Right renal cortex interstitium (tissue), 3 donors: ENCODE results near the gene ANKRD60. TPM values are rescaled to one million over a fixed set of nuclear protein-coding genes. Genes with fewer than 3 reads are reported as not detected.

Experiments
- DNase-seq, 3 donors: peaks; one replicate each; pipeline ENCODE4 v3.0.0-alpha.2; 2013; ENCODE audit warnings: low read depth in 3 of 3, low spot score in 2 of 3
- polyA plus RNA-seq, 3 donors: library from polyadenylated mRNA; unstranded; fragments of 120-200 nt; gene quantifications; one replicate each; pipeline ENCODE4 v1.2.1, GENCODE V29; 2013; ENCODE audit not compliant: insufficient read length in 3 of 3

The ANKRD60 gene
- polyA plus RNA-seq, 3 donors, result not detected

- no peak for DNase-seq
These were observed 16.9 kb upstream of the ANKRD60 start for GRCh38 chr20:58245181-58245891.

DNA sequence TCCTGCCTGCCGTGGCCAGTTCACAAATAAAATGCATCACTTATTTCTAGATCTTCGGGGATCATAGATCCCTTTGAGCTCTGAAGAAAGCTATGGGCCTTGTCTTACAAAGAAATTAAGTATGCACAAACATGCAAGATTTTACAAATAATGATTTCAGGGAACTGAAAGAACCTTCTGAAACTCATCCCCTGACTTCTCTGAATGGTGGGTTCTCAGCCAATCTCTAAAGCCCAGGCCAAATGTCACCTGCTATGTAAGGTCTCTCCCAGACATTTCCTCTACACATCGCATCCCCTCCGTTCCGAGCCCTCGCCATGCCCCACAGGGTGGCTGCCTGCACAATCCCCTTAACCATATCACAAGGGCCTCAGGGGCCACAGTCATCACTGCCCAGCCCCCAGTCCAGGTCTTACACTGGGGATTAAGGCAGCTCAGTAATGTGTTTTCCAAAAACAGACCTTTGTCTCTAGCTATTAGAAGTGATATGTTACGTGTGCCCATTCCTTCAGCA, 16.1 kb upstream of the ANKRD60 start:
- no peak for DNase-seq

DNA sequence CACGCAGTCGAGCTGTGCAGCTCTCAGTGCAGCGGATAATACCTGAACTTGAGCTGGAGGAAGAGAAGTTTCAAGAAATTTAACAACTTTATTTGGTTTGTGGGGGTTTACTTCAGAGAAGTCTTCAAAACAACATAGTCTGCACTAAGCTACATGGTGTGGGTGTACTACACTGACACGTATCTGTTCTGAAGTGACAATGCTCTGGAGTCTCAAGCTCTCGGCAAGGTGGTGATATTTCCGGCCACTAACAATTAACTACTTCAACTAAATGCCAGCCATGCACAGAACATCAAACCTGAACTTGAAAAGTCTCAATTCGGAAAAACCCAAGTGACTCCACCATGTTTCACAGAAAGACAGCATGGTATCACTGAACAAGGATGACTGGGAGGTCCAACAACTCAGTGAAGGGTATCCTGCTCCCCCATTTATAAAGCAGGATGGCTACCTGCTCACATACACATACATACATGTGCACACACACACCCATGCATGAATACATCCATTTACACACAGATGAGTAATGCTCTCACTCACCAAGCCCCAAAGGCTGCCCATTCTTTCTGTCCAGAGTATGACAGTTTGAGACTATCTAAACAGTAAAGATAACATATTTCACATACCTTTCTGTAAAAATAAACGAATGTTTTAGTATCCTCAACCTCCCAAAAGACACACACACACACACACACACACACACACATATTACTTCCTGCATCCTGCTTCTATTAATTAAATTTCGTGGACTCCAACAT, 15.4 kb upstream of the ANKRD60 start:
- DNase-seq, result no peak

GRCh38 chr20:58242824-58243223, 14.4 kb upstream of the ANKRD60 start:
- no peak for DNase-seq

DNA sequence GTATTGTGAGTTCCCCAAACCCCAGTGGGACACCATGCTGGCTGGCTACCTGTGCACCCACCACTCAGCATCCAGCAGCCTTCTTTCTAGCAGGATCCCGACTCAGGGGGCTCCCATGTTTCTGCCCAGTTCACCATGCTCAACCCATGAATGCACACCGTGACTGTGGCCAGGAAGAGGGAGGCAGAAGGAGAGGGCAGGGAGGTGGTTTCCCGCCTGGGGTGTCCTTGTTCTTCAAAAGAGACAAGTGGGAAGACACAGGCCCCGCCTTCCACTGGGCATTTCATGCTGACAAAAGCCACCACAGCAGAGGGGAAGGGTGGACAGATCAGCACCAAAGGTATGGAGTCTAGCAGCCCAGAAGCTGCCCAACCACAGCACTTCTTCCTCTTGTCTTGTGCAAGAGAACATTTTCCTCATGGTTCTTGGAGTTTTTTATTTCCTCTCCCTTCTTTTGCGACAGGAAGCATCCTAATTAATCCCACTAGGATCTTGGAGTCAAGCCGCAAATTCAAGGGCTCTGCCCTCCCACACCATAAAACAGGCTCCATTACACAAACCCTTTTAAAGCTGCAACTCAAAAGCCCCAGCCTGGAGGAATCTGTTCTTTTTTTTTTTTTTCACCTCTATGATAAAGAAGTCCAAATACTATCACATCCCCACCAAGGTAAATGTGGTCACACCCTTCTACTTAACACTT, 13.5 kb upstream of the ANKRD60 start:
- DNase-seq, result no peak

DNA sequence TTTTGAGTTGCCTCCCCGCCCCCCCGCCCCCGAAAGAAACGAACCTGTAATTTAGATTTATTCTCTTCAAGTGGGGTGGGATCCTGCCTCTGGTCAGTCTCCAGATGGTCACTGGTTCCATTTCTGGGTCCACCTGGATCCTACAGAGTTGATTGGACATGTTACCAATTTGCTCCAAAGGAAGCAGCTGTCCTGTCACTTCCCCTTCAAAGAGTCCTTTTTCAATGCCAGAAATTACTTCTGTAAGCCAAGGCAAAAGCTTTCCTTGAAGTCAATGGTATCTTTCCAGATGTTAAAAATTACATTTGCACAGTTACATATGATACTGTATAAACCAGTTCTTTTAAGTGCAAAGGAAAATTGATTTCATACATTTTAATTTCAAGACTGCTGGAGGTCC, 12.0 kb upstream of the ANKRD60 start:
- no peak for DNase-seq

- DNase-seq, result no peak
These were observed 10.8 kb upstream of the ANKRD60 start for GRCh38 chr20:58239216-58239615.

DNA sequence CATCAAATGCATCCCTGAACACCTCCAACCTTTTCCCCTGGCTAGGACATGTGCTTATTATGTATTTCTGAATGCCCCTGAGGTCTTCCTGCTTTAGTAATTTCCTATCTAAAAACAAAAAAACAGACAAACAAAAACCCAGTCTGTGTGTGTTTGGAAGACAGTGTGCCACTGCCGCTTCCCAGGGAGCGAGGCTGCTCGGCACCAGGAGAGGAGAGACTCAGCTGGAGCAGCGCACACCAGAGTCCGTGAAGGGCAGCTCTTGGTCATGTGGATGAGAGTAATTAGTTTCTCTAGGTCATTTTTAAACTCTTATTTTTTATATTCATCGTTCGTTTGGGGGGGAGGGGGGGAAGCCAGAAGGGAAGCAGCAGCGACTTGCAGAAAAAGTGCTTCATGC, 10.0 kb upstream of the ANKRD60 start:
- DNase-seq, result no peak

GRCh38 chr20:58237318-58238132, 9.1 kb upstream of the ANKRD60 start:
- no peak for DNase-seq

GRCh38 chr20:58236612-58237317, 8.3 kb upstream of the ANKRD60 start:
- peak in 1 of 3 donors; percentile 61 for DNase-seq

DNA sequence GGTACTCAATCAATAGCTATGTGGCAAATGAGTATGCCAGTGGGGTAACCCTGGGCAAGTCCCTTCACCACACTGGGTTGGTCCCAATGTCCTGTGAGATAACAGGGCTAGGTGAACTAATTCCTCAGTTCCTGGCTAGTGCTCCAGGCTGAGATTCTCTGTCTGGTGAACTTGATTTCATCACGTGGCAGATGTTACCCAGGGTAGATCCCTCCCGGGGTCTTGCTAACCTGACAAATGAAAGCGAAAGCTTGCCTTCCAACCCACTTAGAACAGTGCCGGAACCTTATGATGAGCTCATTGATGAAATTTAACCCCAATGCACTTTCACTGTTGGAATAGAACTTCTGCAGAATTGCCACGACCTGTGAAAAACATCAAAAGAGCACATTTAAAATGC, 6.6 kb upstream of the ANKRD60 start:
- no peak for DNase-seq

DNA sequence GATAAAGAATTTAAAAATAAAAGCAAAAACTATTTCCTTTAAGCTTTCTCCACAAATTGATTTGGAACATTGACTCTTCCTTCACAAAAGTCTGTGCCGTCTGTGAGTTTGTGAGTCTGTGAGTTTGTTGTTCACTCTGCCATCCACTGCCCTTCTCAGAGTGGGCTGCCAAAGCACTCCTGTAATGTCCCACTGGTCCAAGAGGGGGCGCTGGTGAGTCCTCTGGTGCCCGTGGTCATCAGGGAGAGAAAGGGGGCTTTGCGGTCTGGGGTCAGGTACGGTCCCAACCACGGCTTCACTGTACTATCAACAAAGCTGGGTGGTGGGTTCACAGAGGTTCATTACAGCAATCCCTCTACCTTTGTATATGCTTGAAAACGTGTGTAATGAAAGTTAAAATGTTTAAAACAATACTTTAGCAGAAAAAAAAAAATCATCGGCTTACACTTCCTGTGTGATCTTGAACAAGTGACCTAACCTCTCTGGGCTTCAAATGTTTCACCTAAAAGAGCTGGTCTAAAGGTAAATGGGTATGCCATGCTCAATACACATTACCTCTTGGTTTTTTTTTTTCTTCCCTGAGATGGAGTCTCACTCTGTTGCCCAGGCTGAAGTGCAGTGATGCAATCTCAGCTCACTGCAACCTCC, 5.6 kb upstream of the ANKRD60 start:
- no peak for DNase-seq

- no peak for DNase-seq
These were observed 4.9 kb upstream of the ANKRD60 start for GRCh38 chr20:58233393-58233792.

DNA sequence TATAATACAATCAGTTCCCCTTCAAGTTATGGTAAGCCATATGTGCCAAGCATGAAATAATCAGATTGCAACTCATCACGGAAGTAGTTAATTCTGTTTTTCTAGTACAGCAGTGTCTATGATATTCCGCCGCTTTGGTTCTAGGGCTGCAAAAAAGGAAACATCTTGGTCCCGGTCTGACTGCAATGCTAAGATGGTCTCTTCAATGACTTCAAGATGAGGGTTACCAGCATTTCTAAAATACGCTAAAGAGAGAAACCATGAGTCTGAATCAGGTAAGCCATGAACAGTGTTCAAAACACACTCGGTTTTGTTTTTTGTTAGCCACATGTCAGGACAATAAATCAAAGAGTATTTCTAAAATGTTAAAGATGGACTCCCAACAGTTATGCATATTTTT, 3.2 kb upstream of the ANKRD60 start:
- peak in 1 of 3 donors; percentile 66 for DNase-seq

- no peak for DNase-seq
These were observed 845 bp upstream of the ANKRD60 start for GRCh38 chr20:58229198-58229798.

GRCh38 chr20:58228103-58228483, 360 bp downstream of the ANKRD60 start:
- no peak for DNase-seq

DNA sequence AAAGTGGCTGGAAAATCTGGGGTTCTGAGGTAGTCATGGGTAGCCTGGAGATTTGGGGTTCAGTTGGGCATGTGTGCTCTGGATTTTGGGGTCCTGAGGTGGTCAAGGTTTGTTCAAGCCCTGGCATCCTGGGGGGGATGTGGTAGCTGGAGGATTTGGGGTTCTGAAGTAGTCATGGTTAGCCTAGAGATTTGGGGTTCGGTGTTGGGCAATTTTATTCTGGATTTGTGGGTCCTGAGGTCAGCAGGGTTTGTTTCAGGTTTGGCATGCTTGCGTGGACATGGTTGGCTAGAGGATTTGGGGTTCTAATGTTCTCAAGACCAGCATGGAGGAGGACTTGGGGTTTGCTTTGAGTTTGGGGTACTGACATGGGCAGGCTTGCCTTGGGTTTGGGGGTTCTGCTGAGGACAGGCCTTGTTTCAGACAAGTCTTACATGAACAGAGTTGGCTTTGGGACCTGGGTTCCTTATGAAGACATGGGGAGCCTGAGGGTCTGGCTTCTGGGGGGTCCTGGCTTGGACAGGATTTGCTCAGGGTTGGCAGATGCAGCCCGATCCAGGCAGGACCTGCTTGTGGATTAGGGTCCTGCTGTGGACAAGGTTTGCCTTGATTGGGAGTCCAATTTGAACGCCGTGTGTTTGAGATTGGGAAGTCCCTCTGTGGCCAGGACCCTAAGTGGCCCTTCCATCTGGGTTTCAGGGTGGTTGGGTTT, 906 bp downstream of the ANKRD60 start:
- DNase-seq, result no peak

GRCh38 chr20:58225452-58226200, 2.8 kb downstream of the ANKRD60 start:
- no peak for DNase-seq
